NCI-H2029 treated with DMSO at 0.1 percent for 48 hours (cell line): ENCODE measurements around the gene TDP1.
"Not testable (repeated sequence)": the region's sequence is repeated elsewhere in the genome, so short reads cannot be mapped to it uniquely, and the experiment has no call there.

ENCODE experiments used
- DNase-seq: peaks from one replicate; lab custom pipeline; 2025; lab: John Stamatoyannopoulos, UW

Gene TDP1

GRCh38 chr14:89990218-89990617 lies 34.5 kb downstream of the TDP1 start:
- DNase-seq = no peak

GRCh38 chr14:89990623-89991275 lies 35.0 kb downstream of the TDP1 start:
- DNase-seq = no peak

GRCh38 chr14:89992273-89992672 lies 36.5 kb downstream of the TDP1 start:
- DNase-seq = no peak

DNA sequence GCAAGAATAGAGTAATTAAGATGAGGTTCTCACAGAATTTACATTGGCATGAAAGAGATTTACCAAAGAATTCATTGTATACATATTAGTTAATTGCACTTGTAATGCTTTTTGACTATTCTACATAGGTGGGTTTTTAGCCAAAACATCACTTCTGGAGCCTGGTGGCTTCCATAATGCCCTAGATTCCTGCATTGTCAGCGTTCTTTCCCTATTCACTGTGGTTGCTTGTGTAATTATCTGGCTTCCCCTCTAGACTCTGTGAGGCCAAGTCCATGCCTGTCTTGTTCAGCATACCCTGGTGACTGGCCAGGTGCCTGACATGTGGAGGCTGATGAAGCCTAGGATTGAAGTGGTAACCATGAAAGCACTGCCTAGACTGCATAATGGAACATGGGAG lies 41.2 kb downstream of the TDP1 start:
- DNase-seq = no peak

GRCh38 chr14:90000935-90001334 lies 45.2 kb downstream of the TDP1 start:
- DNase-seq = no peak

GRCh38 chr14:90003526-90004307 lies 48.0 kb downstream of the TDP1 start:
- no peak for DNase-seq

DNA sequence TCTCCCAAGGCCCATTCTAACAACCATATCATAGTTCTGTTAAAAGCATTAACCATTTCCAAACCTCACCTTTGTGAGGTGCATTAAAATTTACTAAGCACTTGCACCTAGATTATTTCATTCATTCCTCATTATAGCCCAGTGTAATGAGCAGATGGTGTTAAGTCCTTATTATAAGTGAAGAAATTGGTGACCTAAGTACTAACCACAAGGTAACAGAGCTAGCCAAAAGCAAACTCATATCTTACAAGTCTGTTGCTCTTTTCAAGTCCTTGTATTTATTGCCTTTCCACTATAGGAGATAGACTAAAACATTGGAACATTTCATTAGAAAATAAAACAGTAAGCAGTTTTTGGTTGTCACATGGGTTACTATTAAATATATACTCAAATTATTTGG lies 49.7 kb downstream of the TDP1 start:
- no peak for DNase-seq

- DNase-seq = no peak
Measured at GRCh38 chr14:90005939-90006530, 50.3 kb downstream of the TDP1 start.

DNA sequence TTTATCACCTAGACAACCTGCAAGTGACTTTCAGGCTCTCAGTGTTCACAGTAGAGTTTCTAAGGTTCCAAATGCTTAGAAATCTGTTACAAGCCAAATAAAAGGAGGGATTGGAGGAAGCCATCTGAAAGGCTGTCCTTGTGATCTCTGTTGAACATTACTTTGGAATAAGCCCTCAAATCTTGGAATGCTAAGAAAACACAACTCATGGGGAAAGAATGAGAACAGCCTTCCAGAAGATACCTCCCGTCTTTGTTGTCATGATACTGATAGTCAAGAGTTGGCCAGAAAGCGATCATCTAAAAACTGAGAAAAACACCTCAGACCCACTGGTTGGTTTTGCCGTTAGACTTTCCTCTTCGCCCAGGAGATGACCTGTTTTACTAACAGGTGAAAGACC lies 61.6 kb downstream of the TDP1 start:
- no peak for DNase-seq

- no peak for DNase-seq
Measured at GRCh38 chr14:90019824-90020523, 64.2 kb downstream of the TDP1 start.

DNA sequence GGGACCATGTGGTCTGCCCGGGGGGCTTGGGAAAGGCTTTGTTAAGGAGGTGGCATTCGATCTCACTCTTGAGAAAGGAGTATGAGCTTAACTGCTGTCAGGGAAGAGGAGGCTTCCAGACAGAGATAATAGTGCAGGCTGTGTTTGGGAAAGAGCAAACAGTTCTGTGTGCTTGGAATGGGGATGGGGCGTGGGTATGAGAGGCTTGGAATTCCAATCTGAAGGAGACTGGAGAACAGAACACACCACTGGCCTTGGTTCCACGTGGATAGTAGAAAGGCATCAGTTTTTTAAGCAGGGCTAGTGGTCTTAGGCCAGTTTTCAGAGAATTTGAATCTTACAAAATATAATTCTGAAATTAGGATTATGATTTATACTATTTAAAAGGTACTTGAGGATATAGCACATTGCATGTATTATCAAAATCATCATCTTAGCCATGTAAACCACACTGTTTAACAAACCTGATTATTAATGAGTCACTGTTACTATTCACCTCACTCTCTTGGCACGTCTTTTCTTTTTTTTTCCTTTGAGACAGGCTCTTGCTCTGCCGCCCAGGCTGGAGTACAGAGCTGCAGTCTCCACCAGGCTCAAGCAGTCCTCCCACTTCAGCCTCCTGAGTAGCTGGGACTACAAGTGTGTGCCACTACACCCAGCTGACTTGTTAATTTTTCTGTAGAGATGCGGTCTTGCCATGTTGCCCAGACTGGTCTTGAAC lies 67.6 kb downstream of the TDP1 start:
- DNase-seq = no peak

- no peak for DNase-seq
Measured at GRCh38 chr14:90024910-90025309, 69.2 kb downstream of the TDP1 start.

DNA sequence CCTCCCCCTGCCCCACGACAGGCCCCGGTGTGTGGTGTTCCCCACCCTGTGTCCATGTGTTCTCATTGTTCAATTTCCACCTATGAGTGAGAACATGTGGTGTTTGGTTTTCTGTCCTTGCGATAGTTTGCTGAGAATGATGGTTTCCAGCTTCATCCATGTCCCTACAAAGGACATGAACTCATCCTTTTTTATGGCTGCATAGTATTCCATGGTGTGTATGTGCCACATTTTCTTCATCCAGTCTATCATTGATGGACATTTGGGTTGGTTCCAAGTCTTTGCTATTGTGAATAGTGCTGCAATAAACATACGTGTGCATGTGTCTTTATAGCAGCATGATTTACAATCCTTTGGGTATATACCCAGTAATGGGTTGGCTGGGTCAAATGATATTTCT lies 70.9 kb downstream of the TDP1 start:
- not testable (repeated sequence) for DNase-seq

GRCh38 chr14:90027842-90028241 lies 72.1 kb downstream of the TDP1 start:
- no peak for DNase-seq

DNA sequence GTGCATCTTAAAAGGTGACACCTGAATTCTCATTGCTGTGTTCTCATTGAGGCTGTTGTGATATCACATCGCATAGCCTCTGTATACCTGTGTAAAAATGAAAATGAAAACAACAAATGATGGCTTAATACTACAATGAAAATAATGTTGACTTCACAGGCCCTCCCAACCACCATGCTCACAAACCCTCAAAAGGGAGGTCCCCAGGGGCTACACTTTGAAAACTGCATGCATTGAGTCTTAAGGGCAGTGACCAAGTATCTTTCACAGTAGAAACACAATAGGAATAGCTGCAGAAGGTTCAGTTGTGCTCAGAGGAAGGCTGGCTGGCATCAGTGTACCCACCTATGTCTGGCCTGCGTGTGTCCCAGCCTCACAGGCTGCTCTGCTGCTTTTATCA lies 78.4 kb downstream of the TDP1 start:
- DNase-seq = no peak

- no peak for DNase-seq
Measured at GRCh38 chr14:90034835-90035525, 79.3 kb downstream of the TDP1 start.

GRCh38 chr14:90039253-90040010 lies 83.7 kb downstream of the TDP1 start:
- no peak for DNase-seq

DNA sequence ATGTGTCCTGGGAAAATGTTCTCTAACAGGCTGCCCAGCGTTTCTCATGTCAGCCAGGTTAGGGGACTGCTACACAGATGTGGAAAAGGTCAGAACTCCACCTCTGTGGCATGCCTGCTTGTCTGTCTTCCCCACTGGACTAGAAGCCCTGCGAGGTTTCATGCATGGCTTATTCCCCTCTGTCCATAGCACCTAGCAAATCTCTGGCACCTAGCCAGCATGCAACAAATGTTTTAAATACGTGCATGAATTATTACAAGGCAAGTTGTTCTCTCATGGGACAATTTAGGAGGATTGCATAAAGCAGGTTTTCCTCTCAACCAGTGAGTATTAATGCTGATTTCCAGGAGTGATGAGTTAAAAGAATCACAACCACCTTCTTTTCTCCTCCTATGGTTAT lies 84.7 kb downstream of the TDP1 start:
- no peak for DNase-seq

DNA sequence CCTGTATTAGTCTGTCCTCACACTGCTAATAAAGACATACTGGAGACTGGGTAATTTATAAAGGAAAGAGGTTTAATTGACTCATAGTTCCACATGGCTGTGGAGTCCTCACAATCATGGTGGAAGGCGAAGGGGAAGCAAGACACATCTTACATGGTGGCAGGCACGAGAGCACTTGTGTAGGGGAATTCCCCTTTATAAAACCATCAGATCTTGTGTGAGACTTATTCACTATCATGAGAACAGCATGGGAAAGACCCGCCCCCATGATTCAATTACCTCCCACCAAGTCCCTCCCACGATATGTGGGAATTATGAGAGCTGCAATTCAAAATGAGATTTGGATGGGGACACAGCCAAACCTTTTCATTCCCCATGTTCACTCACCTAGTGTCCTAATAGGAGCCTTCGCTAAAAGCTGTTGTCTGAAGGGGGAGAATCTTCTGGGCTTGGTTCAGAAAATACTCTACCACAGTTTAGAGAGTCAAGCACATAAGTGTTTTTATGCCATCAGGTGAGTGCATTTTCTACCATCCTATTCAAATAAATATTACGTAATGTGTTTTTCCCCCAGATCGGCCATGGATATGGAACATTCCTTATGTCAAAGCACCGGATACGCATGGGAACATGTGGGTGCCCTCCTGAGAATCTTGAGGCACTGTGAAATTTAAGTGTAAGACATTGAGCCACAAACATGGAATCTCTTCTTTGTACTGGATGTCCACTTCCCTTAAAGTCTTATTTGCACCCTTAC lies 86.9 kb downstream of the TDP1 start:
- DNase-seq = no peak

- DNase-seq = no peak
Measured at GRCh38 chr14:90045616-90046015, 89.9 kb downstream of the TDP1 start.
